ENCODE data around the gene FAM200C.

The FAM200C gene

GRCh38 chr5:160366230-160366629 is 33.6 kb downstream of the FAM200C start:
- DNase-seq = no peak

DNA sequence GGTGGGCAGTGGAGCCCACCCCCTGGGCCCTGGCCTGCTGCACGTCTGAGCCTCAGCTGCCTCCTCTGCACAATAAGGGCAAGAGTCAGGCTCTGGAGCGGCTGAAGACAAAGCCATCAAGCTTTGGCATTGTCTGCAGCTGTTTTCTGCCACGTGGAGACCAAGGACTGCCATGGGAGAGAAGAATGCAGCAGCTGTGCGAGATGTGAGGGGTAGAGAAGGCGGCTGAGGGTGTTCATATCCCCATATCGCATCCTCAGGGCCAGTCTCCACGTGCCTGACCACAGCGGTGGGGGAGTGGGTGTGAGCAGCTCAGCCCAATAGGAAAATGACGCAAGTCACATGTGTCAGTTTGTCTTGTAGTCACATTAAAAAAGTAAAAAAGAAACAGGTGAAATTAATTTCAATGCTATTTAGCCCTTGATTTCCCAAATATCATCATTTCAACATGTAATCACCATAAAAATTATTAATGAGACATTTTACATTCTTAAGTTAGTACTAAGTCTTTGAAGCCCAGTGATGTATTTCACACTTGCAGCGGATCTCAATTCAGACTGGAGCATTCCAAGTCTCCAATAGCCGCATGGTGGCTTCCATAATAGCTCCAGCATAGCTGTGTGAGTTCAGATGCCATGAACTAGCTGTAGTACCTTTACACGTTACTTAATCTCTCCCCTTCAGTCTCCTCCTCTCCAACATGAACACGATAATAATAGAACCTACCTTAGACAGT is 36.0 kb downstream of the FAM200C start:
- DNase-seq = no peak

DNA sequence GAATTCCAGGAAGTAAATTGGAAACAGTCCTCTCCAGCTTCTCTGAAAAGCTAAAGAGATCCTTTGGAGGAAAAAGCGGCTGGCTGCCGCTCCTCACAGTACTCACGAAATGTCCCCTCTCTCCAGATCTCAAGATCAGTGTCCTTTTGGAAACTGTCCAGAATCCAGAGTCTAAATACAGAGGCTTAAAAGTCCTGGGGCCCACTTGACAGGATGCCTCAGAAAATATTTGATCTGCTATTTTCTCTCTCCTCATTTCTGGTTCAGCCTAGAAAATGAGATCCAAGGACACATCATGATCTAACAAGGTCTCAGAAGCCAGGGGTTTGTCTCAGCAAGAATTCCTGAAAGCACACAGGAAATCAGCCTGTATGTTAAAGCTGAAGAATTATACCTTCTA is 36.6 kb downstream of the FAM200C start:
- DNase-seq = no peak

DNA sequence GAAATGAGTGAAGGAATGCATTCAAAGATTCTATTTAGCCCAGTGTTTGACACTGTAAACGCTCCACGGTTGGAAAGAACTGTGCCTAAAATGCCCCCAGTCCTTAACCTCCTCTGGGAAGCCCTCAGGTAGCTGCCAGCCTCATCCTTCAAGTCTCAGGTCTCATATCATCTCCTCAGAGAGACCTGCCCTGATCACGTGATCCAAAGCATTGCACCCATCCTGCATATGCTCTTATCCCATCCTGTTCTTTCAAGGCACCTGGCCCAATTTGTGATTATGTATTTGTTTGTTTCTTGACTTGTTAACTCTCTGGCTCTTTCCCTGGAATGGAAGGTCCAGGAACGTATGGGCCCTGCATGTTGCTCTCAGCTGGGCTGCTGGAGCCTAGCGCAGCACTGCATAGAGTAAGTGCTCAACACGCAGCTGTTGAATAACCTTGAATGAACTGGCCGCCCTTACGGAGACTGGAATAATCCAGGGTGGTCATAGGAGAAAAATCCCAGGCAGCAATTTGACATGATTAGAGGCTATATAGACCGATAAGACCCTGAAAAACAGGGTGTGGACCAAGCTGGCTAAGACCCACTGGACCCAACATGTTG is 38.1 kb downstream of the FAM200C start:
- DNase-seq = no peak

- DNase-seq = no peak
Measured at GRCh38 chr5:160360310-160360709, 39.5 kb downstream of the FAM200C start.

DNA sequence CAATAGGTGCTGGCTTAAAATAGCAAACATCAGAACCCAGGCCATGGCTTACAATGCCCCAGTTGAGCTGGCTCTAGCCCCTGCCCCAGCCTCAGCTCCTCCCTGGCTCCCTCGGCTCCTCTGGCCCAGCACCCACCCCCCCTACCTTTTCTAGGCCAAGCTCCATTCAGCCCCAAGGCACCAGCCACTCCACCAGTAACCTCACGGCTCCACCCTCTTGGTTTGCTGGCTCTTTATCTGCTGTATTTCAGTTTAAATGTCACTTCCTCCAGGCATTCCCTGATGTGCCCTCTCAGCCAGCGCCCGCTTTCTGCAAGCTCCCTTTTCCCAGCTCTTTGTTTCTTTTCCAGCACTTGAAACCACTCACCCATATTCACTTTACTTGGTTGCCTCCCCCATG is 40.0 kb downstream of the FAM200C start:
- DNase-seq = no peak

DNA sequence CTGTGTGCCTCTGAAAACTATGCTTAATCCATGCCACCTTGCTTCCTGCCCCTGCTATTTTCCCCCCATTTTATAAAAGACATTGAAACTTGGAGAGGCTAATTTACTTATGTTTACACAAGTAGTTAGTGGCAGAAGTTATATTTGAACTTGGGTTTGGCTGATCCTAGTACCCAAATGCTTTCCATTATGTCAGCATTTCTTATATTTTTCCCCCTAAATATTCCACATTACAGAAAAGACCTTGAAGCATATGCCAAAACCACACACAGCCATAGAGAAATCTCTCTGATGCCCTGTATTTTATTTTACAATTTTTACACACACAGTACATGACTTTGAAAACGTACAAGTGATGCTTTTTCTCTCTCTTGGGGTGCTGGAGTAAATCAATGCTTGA is 40.6 kb downstream of the FAM200C start:
- no peak for DNase-seq

GRCh38 chr5:160357861-160358411 is 41.9 kb downstream of the FAM200C start:
- DNase-seq = no peak

GRCh38 chr5:160357394-160357793 is 42.5 kb downstream of the FAM200C start:
- DNase-seq = no peak

- no peak for DNase-seq
Measured at GRCh38 chr5:160356550-160357347, 43.1 kb downstream of the FAM200C start.

GRCh38 chr5:160354666-160355065 is 45.2 kb downstream of the FAM200C start:
- no peak for DNase-seq

- DNase-seq = no peak
Measured at GRCh38 chr5:160353379-160353778, 46.5 kb downstream of the FAM200C start.

- DNase-seq = no peak
Measured at GRCh38 chr5:160352308-160352707, 47.5 kb downstream of the FAM200C start.

DNA sequence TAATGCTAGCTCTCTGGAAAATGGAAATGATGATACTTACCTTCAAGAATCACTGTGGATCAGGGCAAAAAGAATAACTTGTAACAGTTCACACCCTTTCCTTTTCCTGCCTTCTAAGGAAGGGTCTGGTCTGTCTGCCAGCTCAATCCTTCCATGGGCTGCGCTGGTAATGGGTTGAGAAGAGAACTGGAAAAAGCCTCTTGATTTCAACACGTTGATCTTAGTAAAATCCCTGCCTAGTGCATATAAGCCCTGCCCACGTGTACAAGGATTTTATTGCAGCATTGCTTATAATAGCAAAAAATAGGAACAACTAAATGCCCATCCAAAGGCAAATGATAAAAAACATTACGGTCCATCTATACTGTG is 49.9 kb downstream of the FAM200C start:
- DNase-seq = no peak

- DNase-seq = no peak
Measured at GRCh38 chr5:160349249-160349934, 50.5 kb downstream of the FAM200C start.

- no peak for DNase-seq
Measured at GRCh38 chr5:160348080-160348479, 51.8 kb downstream of the FAM200C start.

- DNase-seq = no peak
Measured at GRCh38 chr5:160347448-160347847, 52.4 kb downstream of the FAM200C start.
